CD14-positive monocyte (primary cell): Measurements from ENCODE around the gene POLR3GL. TPM values are rescaled to one million over a fixed set of nuclear protein-coding genes. Genes with fewer than 3 reads are reported as not detected.
A peak's percentile ranks its signal among the peaks of the same experiment; 100 is the strongest.
"Not testable (repeated sequence)": the region's sequence is repeated elsewhere in the genome, so short reads cannot be mapped to it uniquely, and the experiment has no call there.

ENCODE experiments used
- DNase-seq, 3 donors: peaks; one replicate each; pipeline ENCODE4 v3.0.0-alpha.2; 2011 to 2022
- H2AFZ ChIP-seq: 2 replicates; pipeline ENCODE4 v1.6.0; 2012; ENCODE audit warnings: mild to moderate bottlenecking, low read depth, low read length, inconsistent platforms; ENCODE audit not compliant: insufficient read depth, poor library complexity, severe bottlenecking
- H3K27ac ChIP-seq, 2 donors: 1 replicate in 1 of 2; 2 replicates in 1 of 2; pipeline ENCODE4 v1.5.1; 2012 to 2013; ENCODE audit warnings: low read length in 2 of 2, control low read depth in 1 of 2, inconsistent platforms in 1 of 2, low read depth in 1 of 2, mild to moderate bottlenecking in 1 of 2
- H3K27me3 ChIP-seq, 2 donors: one replicate each; pipeline versions ENCODE4 v1.6.0 to v1.6.1; 2011 to 2013; ENCODE audit warnings: low read length in 2 of 2; ENCODE audit not compliant: control insufficient read depth in 2 of 2, insufficient read depth in 2 of 2
- H3K36me3 ChIP-seq, 2 donors: replicated peaks in 1 of 2; 1 replicate in 1 of 2; 2 replicates in 1 of 2; pipeline versions ENCODE4 v1.5.1 to v1.6.1; 2012 to 2013; ENCODE audit warnings: low read length in 2 of 2, control low read depth in 1 of 2, inconsistent platforms in 1 of 2, mild to moderate bottlenecking in 1 of 2; ENCODE audit not compliant: insufficient read depth in 2 of 2, control insufficient read depth in 1 of 2
- H3K4me1 ChIP-seq, 2 donors: 1 replicate in 1 of 2; 2 replicates in 1 of 2; pipeline versions ENCODE4 v1.5.1 to v1.6.1; 2012 to 2013; ENCODE audit warnings: low read length in 2 of 2, control low read depth in 1 of 2, inconsistent platforms in 1 of 2, mild to moderate bottlenecking in 1 of 2, moderate library complexity in 1 of 2; ENCODE audit not compliant: insufficient read depth in 2 of 2, control insufficient read depth in 1 of 2
- H3K4me2 ChIP-seq: replicated peaks from 2 replicates; pipeline ENCODE3; 2012; ENCODE audit warnings: low read length, moderate library complexity, mild to moderate bottlenecking; ENCODE audit not compliant: poor library complexity, severe bottlenecking; ENCODE audit errors: extremely low read depth
- H3K4me3 ChIP-seq, 3 experiments: fragments of 200-600 bp in 1 of 3; sonication (generic) in 1 of 3; replicated peaks in 1 of 3; 1 replicate in 2 of 3; 2 replicates in 1 of 3; pipeline ENCODE4 v1.5.1; 2011 to 2013; ENCODE audit warnings: low read length in 3 of 3, mild to moderate bottlenecking in 3 of 3, control low read depth in 2 of 3, low read depth in 2 of 3, inconsistent platforms in 1 of 3, moderate library complexity in 1 of 3
- H3K79me2 ChIP-seq: 2 replicates; pipeline ENCODE4 v1.6.0; 2012; ENCODE audit warnings: mild to moderate bottlenecking, control low read depth, inconsistent platforms, low read length, moderate library complexity; ENCODE audit not compliant: insufficient read depth
- H3K9ac ChIP-seq: 2 replicates; pipeline ENCODE4 v1.6.0; 2017; ENCODE audit warnings: low read length, mild to moderate bottlenecking; ENCODE audit not compliant: insufficient read depth, poor library complexity, severe bottlenecking
- H3K9me3 ChIP-seq, 2 donors: replicated peaks in 1 of 2; 1 replicate in 1 of 2; 2 replicates in 1 of 2; pipeline versions ENCODE4 v1.5.1 to v1.6.1; 2012 to 2013; ENCODE audit warnings: low read length in 2 of 2, control low read depth in 1 of 2; ENCODE audit not compliant: control insufficient read depth in 1 of 2, insufficient read depth in 1 of 2
- H4K20me1 ChIP-seq: 2 replicates; pipeline ENCODE4 v1.6.0; 2012; ENCODE audit warnings: mild to moderate bottlenecking, low read length, control low read depth, moderate library complexity; ENCODE audit not compliant: insufficient read depth
- H3K27ac Mint-ChIP-seq, 7 donors: one replicate each; pipeline ENCODE4 v1.8.0; 2020; ENCODE audit warnings: mild to moderate bottlenecking in 7 of 7, mixed read lengths in 7 of 7, moderate library complexity in 6 of 7, inconsistent platforms in 2 of 7
- H3K27me3 Mint-ChIP-seq, 3 donors: one replicate each; pipeline ENCODE4 v1.8.0; 2021 to 2022; ENCODE audit warnings: low read depth in 3 of 3, mild to moderate bottlenecking in 3 of 3, mixed read lengths in 3 of 3, moderate library complexity in 3 of 3, inconsistent platforms in 1 of 3
- H3K36me3 Mint-ChIP-seq, 2 donors: one replicate each; pipeline ENCODE4 v1.8.0; 2020; ENCODE audit warnings: mixed read lengths in 2 of 2, inconsistent platforms in 1 of 2, mild to moderate bottlenecking in 1 of 2
- H3K4me1 Mint-ChIP-seq: one replicate; pipeline ENCODE4 v1.8.0; 2020; ENCODE audit warnings: mild to moderate bottlenecking, mixed read lengths
- H3K4me3 Mint-ChIP-seq, 2 donors: one replicate each; pipeline ENCODE4 v1.8.0; 2020; ENCODE audit warnings: mild to moderate bottlenecking in 2 of 2, mixed read lengths in 2 of 2, moderate library complexity in 1 of 2
- H3K9me3 Mint-ChIP-seq, 7 donors: one replicate each; pipeline ENCODE4 v1.8.0; 2020 to 2022; ENCODE audit warnings: mixed read lengths in 7 of 7, mild to moderate bottlenecking in 6 of 7, moderate library complexity in 6 of 7, inconsistent platforms in 2 of 7
- WGBS: methylation state at CpG from one replicate; pipeline ENCODE4 v1.1.5; 2013; ENCODE audit warnings: missing lambda C conversion rate; ENCODE audit not compliant: insufficient coverage; 5-methylcytosine and 5-hydroxymethylcytosine counted together
- intact Hi-C, 2 donors: fragments of 100-400 bp; cut with micrococcal nuclease; formaldehyde crosslinking; loops; one replicate each; pipeline versions ENCODE4 v1.15.0 to v1.15.1; 2023
- polyA plus RNA-seq, 3 donors: library from polyadenylated mRNA; depleted of rRNA in 1 of 3; unstranded in 2 of 3; stranded (reverse) in 1 of 3; fragments of 300-500 nt in 2 of 3; fragments of >200 nt in 1 of 3; fragmentation: Illumina TruSeq in 2 of 3; gene quantifications; 1 replicate in 2 of 3; 2 replicates in 1 of 3; pipeline ENCODE4 v1.2.3, GENCODE V29; 2012 to 2021
- TF ChIP-seq, protein P1 (sequence below): fragments of 200-600 bp; IDR thresholded peaks from one replicate; pipeline ENCODE4 v1.8.0; 2022; ENCODE audit warnings: antibody characterized with exemption, mild to moderate bottlenecking

Gene POLR3GL
- polyA plus RNA-seq, 3 donors = 11.6 to 39.0 (median 36.2) TPM

DNA sequence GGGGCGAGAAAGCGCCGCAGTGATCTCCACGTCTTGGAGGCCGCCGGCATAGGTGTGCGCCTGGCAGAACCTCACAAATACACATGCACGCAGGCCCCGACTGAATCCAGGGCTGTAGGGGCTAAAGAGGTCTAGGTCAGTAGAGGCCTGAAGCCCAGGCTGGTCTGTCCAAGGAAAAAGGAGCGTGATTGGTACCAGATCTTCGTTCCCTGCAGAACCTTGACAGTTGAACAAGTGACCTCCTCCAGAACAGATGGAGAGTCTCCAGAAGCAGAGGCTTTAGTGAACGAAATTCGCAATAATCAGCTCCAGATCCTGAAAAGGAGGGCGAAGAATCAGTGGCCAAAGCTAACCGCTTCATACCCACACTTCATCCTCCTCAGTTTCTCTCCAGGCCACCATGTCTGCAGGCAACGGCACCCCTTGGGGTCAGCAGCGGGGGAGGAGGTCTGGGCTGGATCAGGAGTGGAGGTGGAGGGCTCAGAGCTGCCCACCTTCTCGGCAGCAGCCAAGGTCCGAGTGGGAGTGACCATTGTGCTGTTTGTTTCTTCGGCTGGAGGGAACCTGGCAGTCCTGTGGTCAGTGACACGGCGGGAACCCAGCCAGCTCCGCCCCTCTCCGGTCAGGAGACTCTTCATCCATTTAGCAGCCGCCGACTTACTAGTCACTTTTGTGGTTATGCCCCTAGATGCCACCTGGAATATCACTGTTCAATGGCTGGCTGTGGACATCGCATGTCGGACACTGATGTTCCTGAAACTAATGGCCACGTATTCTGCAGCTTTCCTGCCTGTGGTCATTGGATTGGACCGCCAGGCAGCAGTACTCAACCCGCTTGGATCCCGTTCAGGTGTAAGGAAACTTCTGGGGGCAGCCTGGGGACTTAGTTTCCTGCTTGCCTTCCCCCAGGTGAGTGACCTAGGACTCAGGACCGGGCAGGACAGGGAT is 45.2 kb upstream of the POLR3GL start:
- intact Hi-C loops = loop anchor here (2.0 to 5.0 kb wide), 4 partner anchors 38 to 62 kb away; partner anchors contain the start of genes ANKRD34A (in 1 of the 2), PIAS3 (in 1 of the 2) and POLR3GL (in 1 of the 2)
- Histone ChIP-seq H3K4me3 (peak overlapping the region; percentile 70 to 98 (median 88)), H2AFZ (peak overlapping the region; percentile 91), H3K4me1 (peaks cover 27 to 39% of the 10 kb centered on the region in 2 donors), H3K79me2 (peaks cover 13% of the 10 kb centered on the region), H3K4me2 (peak overlapping the region; percentile 88), H3K27me3 (no peaks in the 10 kb centered on the region), H4K20me1 (no peaks in the 10 kb centered on the region), H3K9me3 (no peaks in the 10 kb centered on the region), H3K36me3 (peaks cover 19 to 38% of the 10 kb centered on the region in 2 donors), H3K27ac (peak overlapping the region; percentile 74 to 82), H3K9ac (peak overlapping the region; percentile 84)
- Mint-ChIP-seq H3K36me3 (peaks cover 24 to 37% of the 10 kb centered on the region in 2 donors), H3K9me3 (no peaks in the 10 kb centered on the region), H3K4me1 (peaks cover 42% of the 10 kb centered on the region), H3K27ac (peak overlapping the region; percentile 89 to 97 (median 96)), H3K4me3 (peak overlapping the region; percentile 88 to 93), H3K27me3 (peaks cover 0 to 3% (median 2%) of the 10 kb centered on the region in 3 donors)
- 3% methylated on average over 23 of the region's 33 CpGs for WGBS
- TF ChIP-seq, protein P1, sequence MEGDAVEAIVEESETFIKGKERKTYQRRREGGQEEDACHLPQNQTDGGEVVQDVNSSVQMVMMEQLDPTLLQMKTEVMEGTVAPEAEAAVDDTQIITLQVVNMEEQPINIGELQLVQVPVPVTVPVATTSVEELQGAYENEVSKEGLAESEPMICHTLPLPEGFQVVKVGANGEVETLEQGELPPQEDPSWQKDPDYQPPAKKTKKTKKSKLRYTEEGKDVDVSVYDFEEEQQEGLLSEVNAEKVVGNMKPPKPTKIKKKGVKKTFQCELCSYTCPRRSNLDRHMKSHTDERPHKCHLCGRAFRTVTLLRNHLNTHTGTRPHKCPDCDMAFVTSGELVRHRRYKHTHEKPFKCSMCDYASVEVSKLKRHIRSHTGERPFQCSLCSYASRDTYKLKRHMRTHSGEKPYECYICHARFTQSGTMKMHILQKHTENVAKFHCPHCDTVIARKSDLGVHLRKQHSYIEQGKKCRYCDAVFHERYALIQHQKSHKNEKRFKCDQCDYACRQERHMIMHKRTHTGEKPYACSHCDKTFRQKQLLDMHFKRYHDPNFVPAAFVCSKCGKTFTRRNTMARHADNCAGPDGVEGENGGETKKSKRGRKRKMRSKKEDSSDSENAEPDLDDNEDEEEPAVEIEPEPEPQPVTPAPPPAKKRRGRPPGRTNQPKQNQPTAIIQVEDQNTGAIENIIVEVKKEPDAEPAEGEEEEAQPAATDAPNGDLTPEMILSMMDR = no peak
- peak; percentile 59 to 66 (median 65) for DNase-seq

DNA sequence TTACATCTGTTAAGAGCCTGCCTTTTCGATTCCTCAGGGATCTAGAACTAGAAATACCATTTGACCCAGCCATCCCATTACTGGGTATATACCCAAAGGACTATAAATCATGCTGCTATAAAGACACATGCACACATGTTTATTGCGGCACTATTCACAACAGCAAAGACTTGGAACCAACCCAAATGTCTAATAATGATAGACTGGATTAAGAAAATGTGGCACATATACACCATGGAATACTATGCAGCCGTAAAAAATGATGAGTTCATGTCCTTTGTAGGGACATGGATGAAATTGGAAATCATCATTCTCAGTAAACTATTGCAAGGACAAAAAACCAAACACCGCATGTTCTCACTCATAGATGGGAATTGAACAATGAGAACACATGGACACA is 44.2 kb upstream of the POLR3GL start:
- Histone ChIP-seq H3K4me1 (peaks cover 27 to 39% of the 10 kb centered on the region in 2 donors), H3K36me3 (peaks cover 16 to 30% of the 10 kb centered on the region in 2 donors), H3K79me2 (peaks cover 13% of the 10 kb centered on the region)
- H3K27me3 ChIP-seq, H2AFZ ChIP-seq, H3K27ac ChIP-seq, H3K27ac Mint-ChIP-seq, H4K20me1 ChIP-seq, intact Hi-C loops, DNase-seq, H3K27me3 Mint-ChIP-seq, H3K9me3 ChIP-seq, H3K9me3 Mint-ChIP-seq, H3K4me3 ChIP-seq, H3K4me2 ChIP-seq, H3K9ac ChIP-seq: not testable (repeated sequence)
- peak overlapping the region in 1 of 2 donors; percentile 26 for H3K4me3 Mint-ChIP-seq
- H3K4me1 Mint-ChIP-seq = peaks cover 42% of the 10 kb centered on the region
- peaks cover 18 to 29% of the 10 kb centered on the region in 2 donors for H3K36me3 Mint-ChIP-seq
- no CpG with 5 or more reads among the region's 4 CpGs for WGBS
